Body of pancreas (tissue), 4 donors: ENCODE data around the gene LRRC59. TPM values are rescaled to one million over a fixed set of nuclear protein-coding genes. Genes with fewer than 3 reads are reported as not detected.

Source experiments
- ATAC-seq: fragments of 150-250 bp; one replicate; pipeline ENCODE4 v1.9.1; 2016
- DNase-seq, 4 donors: peaks; one replicate each; pipeline ENCODE4 v3.0.0-alpha.2; 2019
- H3K27ac ChIP-seq, 4 donors: fragments of 200-600 bp; sonication (generic); 1 replicate in 3 of 4; 2 replicates in 1 of 4; pipeline versions ENCODE4 v1.5.1 to v1.6.1; 2016 to 2019; ENCODE audit warnings: mild to moderate bottlenecking in 1 of 4, mixed read lengths in 1 of 4, moderate library complexity in 1 of 4
- H3K27me3 ChIP-seq, 2 donors: fragments of 200-600 bp; sonication (generic); one replicate each; pipeline ENCODE4 v1.6.0; 2016; ENCODE audit warnings: mild to moderate bottlenecking in 1 of 2
- H3K36me3 ChIP-seq, 2 donors: fragments of 200-600 bp; sonication (generic); replicated peaks in 1 of 2; 2 replicates each; pipeline ENCODE4 v1.5.1; 2016; ENCODE audit warnings: low read depth in 2 of 2; ENCODE audit not compliant: insufficient read depth in 1 of 2
- H3K4me1 ChIP-seq: fragments of 200-600 bp; sonication (generic); one replicate; pipeline ENCODE4 v1.6.0; 2016
- H3K4me3 ChIP-seq, 2 donors: fragments of 200-600 bp; sonication (generic); 1 replicate in 1 of 2; 2 replicates in 1 of 2; pipeline ENCODE4 v1.5.1; 2016 to 2019
- H3K9me3 ChIP-seq, 3 donors: fragments of 200-600 bp; sonication (generic); 1 replicate in 2 of 3; 2 replicates in 1 of 3; pipeline ENCODE4 v1.5.1; 2016
- POLR2A ChIP-seq, 3 donors: fragments of 450-650 bp; IDR thresholded peaks; one replicate each; pipeline ENCODE4 v1.6.1; 2016; ENCODE audit warnings: antibody characterized with exemption in 3 of 3, mild to moderate bottlenecking in 2 of 3
- WGBS, 2 donors: methylation state at CpG; one replicate each; pipeline ENCODE4 v1.1.5; 2017; 5-methylcytosine and 5-hydroxymethylcytosine counted together
- intact Hi-C: fragments of 100-400 bp; cut with DNase I; formaldehyde crosslinking; loops from one replicate; pipeline ENCODE4 v1.15.1; 2023
- total RNA-seq, 2 donors: library from RNA; depleted of rRNA; stranded (reverse); fragments of >200 nt; gene quantifications; one replicate each; pipeline ENCODE4 v1.1.0, GENCODE V29; 2016
- TF ChIP-seq, protein P1 (sequence below), 7 experiments: fragments of 450-650 bp in 4 of 7; fragments of 200-600 bp in 3 of 7; sonication (generic) in 3 of 7; IDR thresholded peaks; one replicate each; pipeline ENCODE4 v1.5.1; 2016 to 2019; ENCODE audit warnings: antibody characterized with exemption in 7 of 7

The LRRC59 gene
- total RNA-seq, 2 donors from 2014 or later: 70.8 to 113 TPM

DNA sequence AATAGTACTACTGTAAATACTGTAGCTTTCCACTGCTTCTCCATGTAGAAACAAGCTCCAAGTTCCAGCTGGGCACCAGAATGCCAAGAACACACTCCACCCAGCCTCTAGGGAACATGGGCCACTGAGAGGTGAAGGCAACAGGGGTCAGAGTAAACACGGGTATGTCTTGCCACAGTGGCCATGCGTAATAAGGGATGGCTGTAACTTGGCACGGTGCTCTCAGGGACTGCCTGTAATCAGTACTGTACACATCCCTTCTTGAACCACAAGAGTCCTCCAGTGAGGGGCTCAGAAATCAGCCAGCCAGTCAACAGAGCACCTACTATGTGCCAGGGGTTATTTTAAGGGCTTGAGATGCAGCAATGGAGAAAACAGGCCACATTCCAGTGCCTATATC lies 10.8 kb downstream of the LRRC59 start:
- intact Hi-C loops: no loop called here
- ATAC-seq: no peak
- 48 to 53% methylated on average over 3 of the region's 3 CpGs for WGBS, 2 donors
- H3K4me1 ChIP-seq: peaks cover 20% of the 10 kb centered on the region
- no peaks in the 10 kb centered on the region for H3K9me3 ChIP-seq
- peaks cover 60 to 69% of the 10 kb centered on the region in 2 donors for H3K36me3 ChIP-seq
- TF ChIP-seq, protein P1, sequence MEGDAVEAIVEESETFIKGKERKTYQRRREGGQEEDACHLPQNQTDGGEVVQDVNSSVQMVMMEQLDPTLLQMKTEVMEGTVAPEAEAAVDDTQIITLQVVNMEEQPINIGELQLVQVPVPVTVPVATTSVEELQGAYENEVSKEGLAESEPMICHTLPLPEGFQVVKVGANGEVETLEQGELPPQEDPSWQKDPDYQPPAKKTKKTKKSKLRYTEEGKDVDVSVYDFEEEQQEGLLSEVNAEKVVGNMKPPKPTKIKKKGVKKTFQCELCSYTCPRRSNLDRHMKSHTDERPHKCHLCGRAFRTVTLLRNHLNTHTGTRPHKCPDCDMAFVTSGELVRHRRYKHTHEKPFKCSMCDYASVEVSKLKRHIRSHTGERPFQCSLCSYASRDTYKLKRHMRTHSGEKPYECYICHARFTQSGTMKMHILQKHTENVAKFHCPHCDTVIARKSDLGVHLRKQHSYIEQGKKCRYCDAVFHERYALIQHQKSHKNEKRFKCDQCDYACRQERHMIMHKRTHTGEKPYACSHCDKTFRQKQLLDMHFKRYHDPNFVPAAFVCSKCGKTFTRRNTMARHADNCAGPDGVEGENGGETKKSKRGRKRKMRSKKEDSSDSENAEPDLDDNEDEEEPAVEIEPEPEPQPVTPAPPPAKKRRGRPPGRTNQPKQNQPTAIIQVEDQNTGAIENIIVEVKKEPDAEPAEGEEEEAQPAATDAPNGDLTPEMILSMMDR (IDR thresholded peaks at IDR 0.05): no peak
- no peak for TF ChIP-seq POLR2A (IDR thresholded peaks at IDR 0.05)
- no peaks in the 10 kb centered on the region for H3K27me3 ChIP-seq
- H3K27ac ChIP-seq: no peak overlapping the region
- DNase-seq: no peak
- H3K4me3 ChIP-seq: no peak overlapping the region

DNA sequence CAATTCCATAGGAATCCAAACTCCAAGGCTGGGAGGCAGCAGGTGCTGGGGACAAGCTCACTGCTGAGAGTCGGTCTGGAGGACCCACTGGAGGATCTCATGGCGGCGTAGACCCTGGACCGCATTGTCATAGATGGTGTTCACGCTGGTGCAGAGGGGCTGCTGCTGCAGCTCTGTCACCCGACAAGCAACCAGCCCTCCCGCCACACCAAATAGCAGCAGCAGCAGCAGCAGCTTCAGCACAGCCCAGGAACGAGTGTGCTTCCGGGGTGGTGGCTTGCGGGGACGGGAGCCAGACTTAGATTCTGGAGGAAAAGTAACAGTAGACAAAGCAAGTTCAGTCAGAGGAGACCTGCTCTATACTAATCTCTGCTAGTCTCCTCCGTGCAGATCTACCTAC lies 14.4 kb downstream of the LRRC59 start:
- peaks cover 45 to 49% of the 10 kb centered on the region in 2 donors for H3K36me3 ChIP-seq
- no peaks in the 10 kb centered on the region for H3K4me1 ChIP-seq
- no peak overlapping the region for H3K27ac ChIP-seq
- intact Hi-C loops: no loop called here
- no peak for DNase-seq
- H3K27me3 ChIP-seq: no peaks in the 10 kb centered on the region
- TF ChIP-seq POLR2A (IDR thresholded peaks at IDR 0.05): no peak
- TF ChIP-seq, protein P1 (IDR thresholded peaks at IDR 0.05): no peak
- no peaks in the 10 kb centered on the region for H3K9me3 ChIP-seq
- WGBS, 2 donors: 90 to 93% methylated on average over 10 to 12 of the region's 12 CpGs
- no peak for ATAC-seq
- no peak overlapping the region for H3K4me3 ChIP-seq

DNA sequence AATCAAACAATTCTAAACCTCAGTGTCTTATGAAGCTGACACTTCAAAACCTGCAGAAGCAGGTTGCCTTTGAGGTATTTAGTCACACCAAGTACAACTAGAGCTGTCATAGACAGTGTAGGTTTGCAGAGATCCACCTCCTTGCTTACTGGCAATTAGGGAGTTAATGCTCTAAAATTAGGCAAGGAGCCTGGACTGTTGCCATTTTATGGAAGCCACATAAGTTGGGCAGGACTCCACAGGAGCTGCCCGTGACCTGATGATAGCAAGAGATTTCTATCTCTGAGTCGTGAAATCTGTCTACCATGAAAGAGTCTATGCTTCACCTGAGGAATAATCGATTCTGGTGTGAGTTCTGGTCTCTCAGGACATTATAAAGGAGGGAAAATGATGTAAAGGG lies 15.4 kb downstream of the LRRC59 start:
- H3K4me1 ChIP-seq: no peaks in the 10 kb centered on the region
- no peaks in the 10 kb centered on the region for H3K9me3 ChIP-seq
- WGBS, 2 donors: 39 to 47% methylated on average over 3 of the region's 3 CpGs
- intact Hi-C loops: no loop called here
- H3K4me3 ChIP-seq: no peak overlapping the region
- no peak for ATAC-seq
- no peak overlapping the region for H3K27ac ChIP-seq
- TF ChIP-seq POLR2A (IDR thresholded peaks at IDR 0.05): no peak
- TF ChIP-seq, protein P1 (IDR thresholded peaks at IDR 0.05): no peak
- no peaks in the 10 kb centered on the region for H3K27me3 ChIP-seq
- no peak for DNase-seq
- H3K36me3 ChIP-seq: peaks cover 37 to 41% of the 10 kb centered on the region in 2 donors

DNA sequence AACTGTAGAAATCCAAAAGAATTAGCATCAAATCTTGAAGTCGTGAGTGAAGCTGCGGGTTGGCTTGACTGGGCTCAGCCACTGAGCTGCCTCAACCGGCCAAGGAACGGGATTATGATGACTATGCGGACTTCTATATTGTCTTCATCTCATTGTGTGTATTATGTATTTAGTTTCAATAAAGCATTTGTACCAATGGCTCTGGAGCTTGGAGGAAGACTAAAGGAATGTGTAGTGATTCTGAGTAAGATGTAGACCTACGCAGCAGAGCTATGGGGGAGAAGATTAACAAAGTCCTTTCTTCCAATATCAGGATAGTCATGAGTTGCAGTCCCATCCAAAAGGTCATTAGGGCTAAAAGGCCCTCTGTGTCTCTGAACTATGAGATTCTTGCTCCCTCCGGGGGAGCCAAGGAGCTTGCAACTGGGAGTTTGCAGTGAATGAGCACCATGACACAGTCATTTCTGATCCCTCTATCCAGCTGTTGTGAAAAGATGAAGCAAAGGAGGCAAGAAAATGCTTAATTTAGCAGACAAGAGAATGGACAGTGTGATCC lies 16.0 kb downstream of the LRRC59 start:
- WGBS, 2 donors: 90 to 91% methylated on average over 7 of the region's 7 CpGs
- H3K27me3 ChIP-seq: no peaks in the 10 kb centered on the region
- H3K9me3 ChIP-seq: no peaks in the 10 kb centered on the region
- TF ChIP-seq, protein P1 (IDR thresholded peaks at IDR 0.05): no peak
- TF ChIP-seq POLR2A (IDR thresholded peaks at IDR 0.05): no peak
- no peak overlapping the region for H3K4me3 ChIP-seq
- no peak overlapping the region for H3K27ac ChIP-seq
- peaks cover 31 to 36% of the 10 kb centered on the region in 2 donors for H3K36me3 ChIP-seq
- intact Hi-C loops: no loop called here
- DNase-seq (no peak), ATAC-seq (no peak)
- H3K4me1 ChIP-seq: no peaks in the 10 kb centered on the region
